Tibial nerve (tissue), 4 donors: ENCODE results near the gene MYH7. TPM values are rescaled to one million over a fixed set of nuclear protein-coding genes. Genes with fewer than 3 reads are reported as not detected.
"Not testable (repeated sequence)": the region's sequence is repeated elsewhere in the genome, so short reads cannot be mapped to it uniquely, and the experiment has no call there.

Experiments used
- DNase-seq, 2 donors: peaks; one replicate each; pipeline ENCODE4 v3.0.0-alpha.2; 2019; ENCODE audit warnings: low spot score in 2 of 2
- H3K27ac ChIP-seq, 4 donors: fragments of 200-600 bp; sonication (generic) in 3 of 4; one replicate each; pipeline ENCODE4 v1.5.1; 2017 to 2019; ENCODE audit warnings: mild to moderate bottlenecking in 1 of 4
- H3K27me3 ChIP-seq, 2 donors: fragments of 200-600 bp; sonication (generic) in 1 of 2; one replicate each; pipeline versions ENCODE4 v1.5.1 to v1.6.0; 2017 to 2019
- H3K36me3 ChIP-seq, 3 donors: fragments of 200-600 bp; sonication (generic); one replicate each; pipeline ENCODE4 v1.5.1; 2018 to 2019
- H3K4me1 ChIP-seq, 4 donors: fragments of 200-600 bp; sonication (generic) in 3 of 4; one replicate each; pipeline ENCODE4 v1.5.1; 2017 to 2019
- H3K4me3 ChIP-seq, 4 donors: fragments of 200-600 bp; sonication (generic) in 3 of 4; one replicate each; pipeline ENCODE4 v1.5.1; 2017 to 2019; ENCODE audit warnings: mild to moderate bottlenecking in 1 of 4, moderate library complexity in 1 of 4
- H3K9me3 ChIP-seq, 4 donors: fragments of 200-600 bp; sonication (generic) in 3 of 4; one replicate each; pipeline ENCODE4 v1.5.1; 2017 to 2019
- CTCF ChIP-seq, 5 experiments: fragments of 200-600 bp in 3 of 5; fragments of 450-650 bp in 2 of 5; sonication (generic) in 3 of 5; IDR thresholded peaks; one replicate each; pipeline ENCODE4 v1.5.1; 2016 to 2019; ENCODE audit warnings: antibody characterized with exemption in 5 of 5, mild to moderate bottlenecking in 3 of 5, moderate library complexity in 2 of 5
- EP300 ChIP-seq, 2 donors: sonication (generic); formaldehyde crosslinking; IDR thresholded peaks; one replicate each; pipeline ENCODE4 v1.6.1; 2017; ENCODE audit warnings: antibody characterized with exemption in 2 of 2, mild to moderate bottlenecking in 1 of 2
- POLR2A ChIP-seq, 2 donors: fragments of 450-650 bp; IDR thresholded peaks; one replicate each; pipeline ENCODE4 v1.6.1; 2017; ENCODE audit warnings: antibody characterized with exemption in 2 of 2, mild to moderate bottlenecking in 2 of 2, moderate library complexity in 2 of 2
- WGBS, 2 donors: methylation state at CpG; one replicate each; pipeline ENCODE4 v1.1.5; 2018; 5-methylcytosine and 5-hydroxymethylcytosine counted together
- total RNA-seq, 4 donors: library from RNA; depleted of rRNA; stranded (reverse); fragments of >200 nt; gene quantifications; one replicate each; pipeline ENCODE4 v1.1.0, GENCODE V29; 2016

MYH7 gene
- total RNA-seq, 4 donors from 2014 or later = 0.90 TPM; not detected in 3

- 82 to 97% methylated on average over 3 of the region's 3 CpGs for WGBS, 2 donors
- no peak for DNase-seq
- no peak overlapping the region for H3K27ac ChIP-seq
- TF ChIP-seq POLR2A (IDR thresholded peaks at IDR 0.05) (no peak), CTCF (IDR thresholded peaks at IDR 0.05) (no peak), EP300 (IDR thresholded peaks at IDR 0.05) (no peak)
- H3K4me1 ChIP-seq = no peaks in the 10 kb centered on the region
- H3K36me3 ChIP-seq = no peaks in the 10 kb centered on the region
- peaks cover 0 to 8% of the 10 kb centered on the region in 2 donors for H3K27me3 ChIP-seq
- H3K4me3 ChIP-seq = no peak overlapping the region
- H3K9me3 ChIP-seq = no peaks in the 10 kb centered on the region
Measured at GRCh38 chr14:23399136-23399535, 36.3 kb downstream of the MYH7 start.

GRCh38 chr14:23398348-23398747 is 37.1 kb downstream of the MYH7 start:
- H3K4me3 ChIP-seq = no peak overlapping the region
- DNase-seq = no peak
- H3K36me3 ChIP-seq = no peaks in the 10 kb centered on the region
- H3K4me1 ChIP-seq = no peaks in the 10 kb centered on the region
- H3K27ac ChIP-seq = no peak overlapping the region
- WGBS, 2 donors = 83 to 91% methylated on average over 4 of the region's 4 CpGs
- H3K27me3 ChIP-seq = peaks cover 0 to 8% of the 10 kb centered on the region in 2 donors
- TF ChIP-seq CTCF (IDR thresholded peaks at IDR 0.05) = no peak
- H3K9me3 ChIP-seq = no peaks in the 10 kb centered on the region

- H3K36me3 ChIP-seq = no peaks in the 10 kb centered on the region
- 88 to 99% methylated on average over 10 of the region's 10 CpGs for WGBS, 2 donors
- no peaks in the 10 kb centered on the region for H3K9me3 ChIP-seq
- DNase-seq = no peak
- no peak overlapping the region for H3K4me3 ChIP-seq
- H3K27ac ChIP-seq = no peak overlapping the region
- no peaks in the 10 kb centered on the region for H3K4me1 ChIP-seq
- TF ChIP-seq EP300 (IDR thresholded peaks at IDR 0.05) (no peak), CTCF (IDR thresholded peaks at IDR 0.05) (no peak), POLR2A (IDR thresholded peaks at IDR 0.05) (no peak)
- H3K27me3 ChIP-seq = no peaks in the 10 kb centered on the region
Measured at GRCh38 chr14:23396781-23397407, 38.6 kb downstream of the MYH7 start.

- DNase-seq = no peak
- no peak for TF ChIP-seq EP300 (IDR thresholded peaks at IDR 0.05)
- no peak for TF ChIP-seq CTCF (IDR thresholded peaks at IDR 0.05)
- no peak for TF ChIP-seq POLR2A (IDR thresholded peaks at IDR 0.05)
- no peak overlapping the region for H3K27ac ChIP-seq
- H3K4me3 ChIP-seq = no peak overlapping the region
- H3K9me3 ChIP-seq = no peaks in the 10 kb centered on the region
- H3K27me3 ChIP-seq = no peaks in the 10 kb centered on the region
- no peaks in the 10 kb centered on the region for H3K36me3 ChIP-seq
- H3K4me1 ChIP-seq = no peaks in the 10 kb centered on the region
- WGBS, 2 donors = 88 to 92% methylated on average over 10 of the region's 10 CpGs
Measured at GRCh38 chr14:23396126-23396525, 39.3 kb downstream of the MYH7 start.

GRCh38 chr14:23392613-23393012 is 42.8 kb downstream of the MYH7 start:
- Histone ChIP-seq H3K27me3 (no peaks in the 10 kb centered on the region), H3K4me1 (no peaks in the 10 kb centered on the region), H3K4me3 (no peak overlapping the region), H3K36me3 (no peaks in the 10 kb centered on the region), H3K9me3 (no peaks in the 10 kb centered on the region), H3K27ac (no peak overlapping the region)
- no peak for DNase-seq
- WGBS, 2 donors = 80 to 87% methylated on average over 7 of the region's 7 CpGs
- TF ChIP-seq POLR2A (IDR thresholded peaks at IDR 0.05) (no peak), CTCF (IDR thresholded peaks at IDR 0.05) (no peak), EP300 (IDR thresholded peaks at IDR 0.05) (no peak)

GRCh38 chr14:23389871-23390270 is 45.6 kb downstream of the MYH7 start:
- H3K36me3 ChIP-seq, H3K4me1 ChIP-seq, H3K27me3 ChIP-seq, H3K9me3 ChIP-seq, H3K27ac ChIP-seq, DNase-seq, H3K4me3 ChIP-seq: not testable (repeated sequence)
- 90 to 94% methylated on average over 3 to 5 of the region's 19 CpGs for WGBS, 2 donors
